ENCODE results near the gene DNAJC1. TPM values are rescaled to one million over a fixed set of nuclear protein-coding genes. Genes with fewer than 3 reads are reported as not detected.

The DNAJC1 gene
- total and polyA plus RNA-seq, 2 of the 8 experiments (the other 6 are each of a cell fraction or from before 2014, with no cell fraction given): 6.8 to 14.8 TPM

- H4K91ac ChIP-seq (replicated peaks; ENCODE audit: insufficient read length, low read length): no peak overlapping the region
- H4K8ac ChIP-seq (ENCODE audit: extremely low read depth, insufficient read depth, low read length): no peak overlapping the region
- no peaks in the 10 kb centered on the region for H3K36me3 ChIP-seq (ENCODE audit: control insufficient read depth in 2 of 4, insufficient read depth in 4 of 4, low read length in 3 of 4)
- no peak overlapping the region for H3K4ac ChIP-seq (replicated peaks; ENCODE audit: insufficient read length, low read depth, low read length)
- no peak overlapping the region for H4K5ac ChIP-seq (ENCODE audit: insufficient read length, low read depth, low read length)
- no peak overlapping the region for H2BK5ac ChIP-seq (ENCODE audit: low read depth, low read length)
- H2BK12ac ChIP-seq (ENCODE audit: low read depth, low read length): no peak overlapping the region
- no peak overlapping the region for H3K18ac ChIP-seq (ENCODE audit: extremely low read depth, low read length)
- FAIRE-seq: no peak
- ChIA-PET POLR2A (ENCODE audit: partially characterized antibody) (interaction anchor here (0.8 kb wide), 1 partner anchor 16 kb away, joined by 3 read pairs; no protein-coding TSS in a partner anchor), CTCF (ENCODE audit: partially characterized antibody) (interaction anchor here (0.7 to 0.9 kb wide), 2 partner anchors 39 to 364 kb away, joined by 3 read pairs; no protein-coding TSS in a partner anchor)
- no peak overlapping the region for H2AK5ac ChIP-seq (ENCODE audit: low read depth, low read length)
- no peaks in the 10 kb centered on the region for H3K9me3 ChIP-seq (ENCODE audit: insufficient read depth in 2 of 2, low read depth in 1 of 2, low read length in 1 of 2)
- H2BK20ac ChIP-seq (ENCODE audit: low read length): no peak overlapping the region
- 44% methylated on average over 2 of the region's 2 CpGs; no CpG with 5 or more reads in 1 of the 2 experiments for WGBS, 2 experiments (ENCODE audit: extremely low coverage in 1 of 2, insufficient coverage in 1 of 2, insufficient read length in 1 of 2, insufficient replicate concordance in 2 of 2, low coverage in 1 of 2, low lambda C conversion rate in 2 of 2, missing lambda C conversion rate in 1 of 2)
- H3K4me2 ChIP-seq (ENCODE audit: insufficient read depth in 1 of 2, low read depth in 2 of 2, low read length in 2 of 2): peak overlapping the region; percentile 4 to 31; a peak in 2 of 4 replicates
- H3K79me1 ChIP-seq (ENCODE audit: low read depth, low read length): no peaks in the 10 kb centered on the region
- no peaks in the 10 kb centered on the region; the same call in 1 of the 2 replicates for H3K23me2 ChIP-seq (ENCODE audit: low read depth, low read length)
- no peak overlapping the region for H2AFZ ChIP-seq (ENCODE audit: low read length)
- H3K4me1 ChIP-seq (replicated peaks in 1 of 4; ENCODE audit: control insufficient read depth in 3 of 4, insufficient read depth in 4 of 4, low read length in 3 of 4): peaks cover 0 to 3% (median 1%) of the 10 kb centered on the region in 4 experiments; a peak in 2 of 7 replicates
- no peaks in the 10 kb centered on the region for H3K79me2 ChIP-seq (ENCODE audit: control insufficient read depth in 1 of 2, insufficient read depth in 2 of 2, low read length in 2 of 2)
- H3K14ac ChIP-seq (ENCODE audit: insufficient read length): no peak overlapping the region
- no peak overlapping the region for H3K23ac ChIP-seq (ENCODE audit: insufficient read length)
- no peak overlapping the region for H3K27ac ChIP-seq (ENCODE audit: low read depth, low read length)
- no peak for DNase-seq (ENCODE audit: low read depth in 1 of 2, low spot score in 2 of 2)
- no peak overlapping the region for H2BK120ac ChIP-seq (replicated peaks; ENCODE audit: low read depth, low read length)
- H3K4me3 ChIP-seq (ENCODE audit: extremely low read depth in 1 of 4, insufficient read depth in 2 of 4, low read depth in 3 of 4, low read length in 4 of 4): no peak overlapping the region
- no peak overlapping the region for H2BK15ac ChIP-seq (ENCODE audit: low read length)
- H3K9ac ChIP-seq (replicated peaks in 1 of 4; ENCODE audit: extremely low read depth in 1 of 4, low read depth in 3 of 4, low read length in 3 of 4): no peak overlapping the region
- H3K56ac ChIP-seq (replicated peaks; ENCODE audit: insufficient read length, low read depth, low read length): no peak overlapping the region
- no peaks in the 10 kb centered on the region for H4K20me1 ChIP-seq (replicated peaks in 1 of 2; ENCODE audit: control insufficient read depth in 1 of 2, insufficient read depth in 2 of 2, low read length in 2 of 2)
- no peaks in the 10 kb centered on the region for H3K27me3 ChIP-seq (replicated peaks in 1 of 4; ENCODE audit: control insufficient read depth in 3 of 4, extremely low read depth in 1 of 4, insufficient read depth in 3 of 4, low read length in 3 of 4)
- no peak for TF ChIP-seq SP4 (IDR thresholded peaks at IDR 0.05; ENCODE audit: low read length)
- TF ChIP-seq CREB1 (IDR thresholded peaks at IDR 0.05): no peak
- no peak for TF ChIP-seq YY1 (IDR thresholded peaks at IDR 0.05; ENCODE audit: low read depth, low read length)
- TF ChIP-seq CHD1 (IDR thresholded peaks at IDR 0.05; ENCODE audit: low read depth, low read length): no peak
- TF ChIP-seq SUZ12 (IDR thresholded peaks at IDR 0.05; ENCODE audit: low read length): no peak
- TF ChIP-seq NRF1 (IDR thresholded peaks at IDR 0.05; ENCODE audit: low read depth, low read length): no peak
- TF ChIP-seq CTBP2 (IDR thresholded peaks at IDR 0.05; ENCODE audit: borderline replicate concordance, insufficient read depth, insufficient read length, low read length): no peak
- TF ChIP-seq RXRA (IDR thresholded peaks at IDR 0.05; ENCODE audit: insufficient read depth, low read depth, low read length): no peak
- TF ChIP-seq EZH2 (IDR thresholded peaks at IDR 0.05; ENCODE audit: low read depth, low read length, severe bottlenecking): no peak
- no peak for TF ChIP-seq E2F6 (IDR thresholded peaks at IDR 0.05)
- no peak for TF ChIP-seq RAD21 (IDR thresholded peaks at IDR 0.05 in 1 of 2, conservative IDR thresholded peaks at IDR 0.05 in 1 of 2; ENCODE audit: low read depth in 2 of 2, low read length in 2 of 2)
- no peak for TF ChIP-seq KDM5A (IDR thresholded peaks at IDR 0.05; ENCODE audit: low read length)
- TF ChIP-seq GABPA (IDR thresholded peaks at IDR 0.05; ENCODE audit: borderline replicate concordance, insufficient read depth, low read length): no peak
Measured at GRCh38 chr10:21912625-21913024, 90.9 kb downstream of the DNAJC1 start.
